LoVo (cell line): ENCODE data around the gene PCLO.

ENCODE experiments used
- DNase-seq: peaks from one replicate; pipeline ENCODE4 v3.0.0-alpha.2; 2016; ENCODE audit warnings: low spot score

The PCLO gene

DNA sequence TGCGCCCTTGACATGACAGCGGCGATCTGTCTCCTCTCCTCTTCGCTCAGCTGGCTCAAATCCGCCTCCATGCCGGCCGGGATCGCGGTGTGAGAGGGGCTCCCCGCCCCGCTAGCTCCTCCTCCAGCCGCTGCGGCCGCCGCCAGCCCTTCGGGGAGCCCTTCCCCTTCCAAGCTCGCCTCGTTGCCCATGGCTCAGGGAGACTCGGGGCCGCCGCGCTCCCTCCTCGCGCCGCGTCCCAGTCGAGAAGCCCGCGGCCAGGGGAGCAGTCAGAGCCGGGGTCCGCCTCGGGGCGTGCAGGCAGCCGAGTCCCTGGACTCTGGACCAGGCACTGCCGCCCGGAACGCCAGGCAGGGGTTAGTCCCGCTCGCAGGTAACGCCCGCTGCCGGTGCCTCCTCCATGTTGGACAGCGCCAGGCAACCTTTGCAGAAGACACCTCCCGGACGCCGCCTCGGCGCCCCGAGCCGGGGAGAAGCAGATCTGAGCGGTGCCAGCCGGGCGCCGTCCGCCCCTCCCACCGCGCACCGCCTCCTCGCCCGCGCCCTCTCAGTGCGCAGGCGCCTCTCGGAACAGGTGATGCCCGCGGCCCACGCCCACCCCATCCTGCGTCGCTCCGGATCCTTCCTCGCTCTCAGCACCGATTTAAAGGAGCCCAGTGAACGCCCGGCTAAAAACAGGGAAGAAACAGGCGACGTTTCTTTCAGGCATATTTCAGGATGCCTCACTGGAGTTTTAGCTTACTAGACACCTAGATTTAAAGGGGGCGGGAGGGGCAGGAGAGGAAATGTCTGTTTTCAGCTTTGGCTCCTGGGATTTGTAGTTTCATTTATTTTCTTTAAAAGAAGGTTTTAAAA, at the start of gene PCLO:
Gene PCLO, minus strand, starts transcription at position 483 of the 855 bp plus-strand sequence. Its CDS starts 292 bp downstream, at position 191.
- peak; percentile 94 for DNase-seq

- DNase-seq = no peak
Measured at GRCh38 chr7:83211685-83212084, 49.0 kb upstream of the PCLO start.

DNA sequence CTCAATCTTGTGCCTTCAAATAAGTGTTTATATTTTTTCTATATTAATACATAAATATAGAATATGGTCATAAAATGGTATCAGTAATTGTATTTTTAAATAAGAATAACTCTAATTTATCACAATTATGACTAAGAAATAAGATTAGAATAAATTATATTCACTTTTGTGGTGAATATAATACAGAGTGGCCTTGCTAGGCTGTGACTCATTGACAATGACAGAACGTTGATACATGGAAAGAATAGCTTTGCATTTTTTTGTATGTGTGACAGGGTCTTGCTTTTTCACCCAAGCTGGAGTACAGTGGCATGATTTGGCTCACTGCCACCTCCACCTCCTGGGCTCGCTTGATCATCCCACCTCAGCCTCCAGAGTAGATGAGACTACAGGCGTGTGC, 47.8 kb upstream of the PCLO start:
- no peak for DNase-seq

- DNase-seq = no peak
Measured at GRCh38 chr7:83204715-83205114, 42.0 kb upstream of the PCLO start.

- no peak for DNase-seq
Measured at GRCh38 chr7:83201355-83201754, 38.7 kb upstream of the PCLO start.

DNA sequence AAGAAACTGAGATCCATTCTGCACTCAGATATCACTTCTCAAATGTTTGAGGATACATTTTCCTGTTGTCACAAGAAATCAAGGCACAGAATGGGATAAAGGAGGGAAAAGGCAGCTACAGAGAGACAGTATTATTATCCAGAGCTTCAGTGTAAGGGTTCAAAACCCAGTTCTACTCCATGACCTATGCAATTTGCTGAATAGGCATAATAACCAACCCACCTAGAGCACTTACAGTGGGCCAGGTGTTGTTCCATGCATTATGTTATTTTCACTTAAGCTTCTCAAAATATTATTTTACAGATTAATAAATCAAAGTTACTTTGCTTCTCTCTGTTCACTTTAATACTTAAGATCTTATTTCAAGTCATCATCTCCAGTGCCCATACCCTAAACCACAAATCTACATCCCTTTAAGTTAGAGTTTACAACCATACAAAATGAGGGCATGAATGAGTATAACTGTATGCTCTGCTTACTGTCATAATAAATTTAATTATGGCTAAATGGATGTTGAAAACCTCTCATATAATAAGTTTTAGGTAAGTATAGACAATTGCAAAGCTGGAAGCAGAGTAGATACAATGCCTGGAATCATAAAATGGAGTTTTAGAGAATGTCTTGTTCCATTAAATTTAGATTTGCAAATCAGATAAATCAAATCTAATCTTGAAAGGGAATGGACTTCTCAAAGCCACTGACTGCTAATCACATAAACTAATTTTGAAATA, 28.1 kb upstream of the PCLO start:
- DNase-seq = no peak

DNA sequence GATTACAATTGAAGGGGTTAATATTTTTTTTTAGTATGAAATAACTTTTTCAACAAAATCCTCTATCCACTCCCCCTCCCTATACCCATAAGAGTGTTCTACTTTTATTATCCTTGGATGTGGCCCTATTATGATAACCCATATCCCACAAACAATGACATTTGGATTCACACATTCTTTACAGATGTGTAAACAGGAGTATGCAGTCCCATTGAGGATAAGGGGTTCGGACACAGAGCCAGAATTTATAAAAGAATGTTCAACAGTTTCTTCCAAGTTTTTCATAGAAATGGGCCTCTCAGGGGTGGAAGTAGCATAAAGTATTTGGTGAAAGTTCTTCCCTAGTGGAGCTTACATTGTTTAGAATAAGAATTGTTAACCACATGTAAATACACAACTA, 16.1 kb upstream of the PCLO start:
- DNase-seq = no peak

DNA sequence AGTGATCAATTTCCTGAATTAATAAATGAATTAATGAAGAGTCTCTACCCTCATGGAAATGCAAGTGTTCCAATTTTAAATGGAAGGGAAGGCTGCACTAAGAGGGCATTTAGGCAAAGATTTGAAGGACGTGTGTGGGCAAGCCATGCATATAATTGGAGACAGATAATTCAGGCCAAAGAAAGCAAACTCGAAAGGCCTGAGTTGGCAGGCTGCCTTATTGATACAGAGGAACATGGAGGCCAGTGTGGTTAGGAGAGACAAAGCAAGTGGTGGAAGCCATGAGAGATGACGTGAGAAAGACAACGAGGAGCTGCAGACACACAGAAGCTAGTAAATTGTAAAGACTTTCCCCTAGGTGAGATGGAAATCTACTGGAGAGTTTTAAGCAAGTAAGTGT, 15.4 kb upstream of the PCLO start:
- no peak for DNase-seq

DNA sequence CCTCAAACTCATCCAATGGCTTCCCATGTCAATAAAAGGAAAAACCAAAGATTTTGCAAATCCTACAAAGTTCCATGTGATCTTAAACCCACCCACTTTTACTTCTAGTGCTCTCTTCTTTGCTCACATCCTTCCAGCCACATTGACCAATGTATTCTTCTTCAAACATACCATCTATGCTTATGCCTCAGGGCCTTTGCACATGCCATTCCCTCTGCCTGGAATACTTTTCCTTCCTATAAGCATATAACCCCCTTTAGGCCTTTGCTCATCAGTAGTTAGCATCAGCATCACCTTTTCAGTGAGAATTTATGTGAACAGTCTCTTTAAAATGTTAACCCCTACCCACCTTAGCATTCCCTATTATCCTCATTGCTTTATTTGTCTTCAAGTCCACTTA, 11.0 kb upstream of the PCLO start:
- no peak for DNase-seq

DNA sequence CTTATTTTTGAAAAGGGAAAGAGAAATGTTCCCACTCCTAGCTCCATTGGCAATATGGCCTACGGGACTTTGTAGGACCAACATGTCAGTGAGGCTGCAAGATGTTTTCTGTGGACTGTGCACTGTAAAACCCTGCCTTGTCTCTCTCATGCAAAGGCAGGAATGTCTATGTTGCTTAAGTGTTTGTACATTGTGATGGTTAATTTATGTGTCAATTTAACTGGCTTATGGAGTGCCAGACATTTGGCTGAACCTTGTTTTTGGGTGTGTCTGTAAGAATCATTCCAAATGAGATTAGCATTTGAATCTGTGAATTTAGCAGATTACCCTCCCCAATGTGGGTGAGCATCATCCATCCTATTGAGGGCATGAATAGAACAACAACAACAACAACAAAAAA, 4.1 kb upstream of the PCLO start:
- no peak for DNase-seq

GRCh38 chr7:83161899-83162401, 734 bp downstream of the PCLO start:
- no peak for DNase-seq

- no peak for DNase-seq
Measured at GRCh38 chr7:83161186-83161585, 1.5 kb downstream of the PCLO start.

DNA sequence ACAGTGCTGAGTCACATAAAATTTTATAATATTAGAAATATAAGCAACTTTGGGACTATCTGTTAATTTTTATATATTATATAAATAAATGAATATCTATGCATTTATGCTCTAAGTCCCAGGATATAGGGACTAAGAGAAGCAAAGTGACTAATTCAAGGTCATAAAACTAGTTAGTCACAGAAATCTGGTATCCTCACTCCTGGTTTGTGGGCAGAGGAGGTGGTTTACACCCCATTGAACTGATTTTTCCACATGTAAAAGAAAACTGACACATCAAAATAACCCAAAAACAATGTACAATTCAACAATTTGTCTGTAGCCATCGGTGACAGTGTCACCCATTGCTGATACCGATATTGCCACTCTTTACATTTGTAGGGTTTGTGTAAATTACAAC, 3.0 kb downstream of the PCLO start:
- no peak for DNase-seq

DNA sequence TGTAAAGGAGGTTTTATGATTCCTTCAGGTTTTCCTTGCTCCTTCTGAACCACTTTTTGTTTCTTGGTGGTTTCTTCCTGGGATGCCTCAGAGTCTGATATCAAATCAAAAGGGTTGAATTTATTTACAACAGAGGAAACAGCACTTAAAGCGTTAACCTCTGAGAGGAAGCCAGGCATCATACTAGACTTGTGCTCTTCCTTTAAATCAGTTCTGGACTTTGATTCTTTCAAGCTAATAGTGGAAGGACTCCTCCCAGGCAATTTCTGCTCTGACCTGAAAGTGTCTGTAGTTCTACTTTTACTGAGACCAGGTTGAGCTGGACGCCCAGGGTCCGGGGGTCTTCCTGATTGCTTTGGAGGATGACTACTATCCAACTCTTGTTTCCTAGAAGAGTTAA, 6.7 kb downstream of the PCLO start:
- DNase-seq = no peak

DNA sequence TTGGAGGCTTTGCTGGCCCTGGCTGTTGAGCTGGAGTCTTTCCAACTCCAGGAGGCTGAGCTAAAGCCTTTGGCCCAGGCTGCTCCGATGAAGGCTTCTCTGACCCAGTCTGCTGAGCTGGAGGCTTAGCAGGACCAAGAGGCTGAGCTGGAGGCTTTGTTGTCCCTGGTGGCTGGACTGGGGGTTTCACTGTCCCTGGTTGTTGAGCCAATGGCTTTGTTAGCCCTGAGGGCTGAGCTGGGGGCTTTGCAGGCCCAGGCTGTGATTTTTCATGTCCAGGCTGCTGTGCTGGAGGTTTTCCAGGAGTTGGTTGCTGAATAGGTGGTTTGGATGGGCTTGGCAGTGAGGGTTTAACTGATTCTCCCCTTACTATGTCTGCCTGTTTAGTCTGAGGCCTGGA, 7.3 kb downstream of the PCLO start:
- DNase-seq = no peak

- DNase-seq = no peak
Measured at GRCh38 chr7:83153419-83153818, 9.3 kb downstream of the PCLO start.

DNA sequence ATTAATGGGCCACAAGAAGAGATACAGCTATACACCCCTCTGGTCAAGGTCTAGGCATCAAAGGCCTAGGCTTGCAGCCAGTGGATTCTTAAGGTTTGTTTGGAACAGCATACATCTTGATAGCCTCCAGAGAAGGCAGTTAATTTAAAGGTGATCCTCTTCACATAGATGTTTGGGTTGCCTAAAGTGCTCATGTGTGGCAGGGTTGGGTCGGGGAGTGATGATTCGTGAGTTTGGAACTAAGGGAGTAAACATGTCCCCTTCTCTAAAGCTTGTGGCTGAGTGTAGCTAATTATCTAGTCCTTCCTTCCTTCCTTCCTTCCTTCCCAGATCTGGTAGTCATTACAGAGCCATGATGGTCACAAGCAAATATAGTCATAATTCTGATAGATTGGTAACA, 12.4 kb downstream of the PCLO start:
- DNase-seq = no peak

GRCh38 chr7:83149466-83149865, 13.2 kb downstream of the PCLO start:
- no peak for DNase-seq

- no peak for DNase-seq
Measured at GRCh38 chr7:83148776-83149175, 13.9 kb downstream of the PCLO start.

- DNase-seq = no peak
Measured at GRCh38 chr7:83143107-83143506, 19.6 kb downstream of the PCLO start.

- no peak for DNase-seq
Measured at GRCh38 chr7:83142365-83142764, 20.3 kb downstream of the PCLO start.

GRCh38 chr7:83141927-83142326, 20.8 kb downstream of the PCLO start:
- no peak for DNase-seq
